Immature natural killer cell (primary cell): Measurements from ENCODE around the gene NAA38. TPM values are rescaled to one million over a fixed set of nuclear protein-coding genes. Genes with fewer than 3 reads are reported as not detected.

Experiments used
- DNase-seq, 3 donors: peaks; one replicate each; pipeline ENCODE4 v3.0.0; 2022; ENCODE audit warnings: mixed read lengths in 1 of 3
- H3K27ac Mint-ChIP-seq, 6 donors: one replicate each; pipeline ENCODE4 v1.8.0; 2020; ENCODE audit warnings: mixed read lengths in 6 of 6, mild to moderate bottlenecking in 5 of 6, inconsistent platforms in 4 of 6, moderate library complexity in 3 of 6
- H3K27me3 Mint-ChIP-seq, 3 donors: one replicate each; pipeline ENCODE4 v1.8.0; 2020 to 2021; ENCODE audit warnings: low read depth in 3 of 3, mild to moderate bottlenecking in 3 of 3, mixed read lengths in 3 of 3, moderate library complexity in 3 of 3, inconsistent platforms in 1 of 3
- H3K36me3 Mint-ChIP-seq, 3 donors: one replicate each; pipeline ENCODE4 v1.8.0; 2020; ENCODE audit warnings: mixed read lengths in 3 of 3, inconsistent platforms in 2 of 3, mild to moderate bottlenecking in 2 of 3
- H3K4me1 Mint-ChIP-seq, 2 donors: one replicate each; pipeline ENCODE4 v1.8.0; 2020; ENCODE audit warnings: inconsistent platforms in 2 of 2, mild to moderate bottlenecking in 2 of 2, mixed read lengths in 2 of 2, moderate library complexity in 1 of 2
- H3K4me3 Mint-ChIP-seq, 5 donors: one replicate each; pipeline ENCODE4 v1.8.0; 2020; ENCODE audit warnings: mild to moderate bottlenecking in 5 of 5, mixed read lengths in 5 of 5, inconsistent platforms in 3 of 5, moderate library complexity in 3 of 5
- H3K9me3 Mint-ChIP-seq, 6 donors: one replicate each; pipeline ENCODE4 v1.8.0; 2020; ENCODE audit warnings: mild to moderate bottlenecking in 6 of 6, mixed read lengths in 6 of 6, inconsistent platforms in 4 of 6, moderate library complexity in 3 of 6
- polyA plus RNA-seq, 3 donors: library from polyadenylated mRNA; unstranded; fragments of 300-500 nt; fragmentation: Illumina TruSeq; gene quantifications; one replicate each; pipeline ENCODE4 v1.2.3, GENCODE V29; 2021

Gene NAA38, protein sequence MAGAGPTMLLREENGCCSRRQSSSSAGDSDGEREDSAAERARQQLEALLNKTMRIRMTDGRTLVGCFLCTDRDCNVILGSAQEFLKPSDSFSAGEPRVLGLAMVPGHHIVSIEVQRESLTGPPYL
- polyA plus RNA-seq, result 100 to 1,000 TPM; 131 to 346 (median 177) TPM

DNA sequence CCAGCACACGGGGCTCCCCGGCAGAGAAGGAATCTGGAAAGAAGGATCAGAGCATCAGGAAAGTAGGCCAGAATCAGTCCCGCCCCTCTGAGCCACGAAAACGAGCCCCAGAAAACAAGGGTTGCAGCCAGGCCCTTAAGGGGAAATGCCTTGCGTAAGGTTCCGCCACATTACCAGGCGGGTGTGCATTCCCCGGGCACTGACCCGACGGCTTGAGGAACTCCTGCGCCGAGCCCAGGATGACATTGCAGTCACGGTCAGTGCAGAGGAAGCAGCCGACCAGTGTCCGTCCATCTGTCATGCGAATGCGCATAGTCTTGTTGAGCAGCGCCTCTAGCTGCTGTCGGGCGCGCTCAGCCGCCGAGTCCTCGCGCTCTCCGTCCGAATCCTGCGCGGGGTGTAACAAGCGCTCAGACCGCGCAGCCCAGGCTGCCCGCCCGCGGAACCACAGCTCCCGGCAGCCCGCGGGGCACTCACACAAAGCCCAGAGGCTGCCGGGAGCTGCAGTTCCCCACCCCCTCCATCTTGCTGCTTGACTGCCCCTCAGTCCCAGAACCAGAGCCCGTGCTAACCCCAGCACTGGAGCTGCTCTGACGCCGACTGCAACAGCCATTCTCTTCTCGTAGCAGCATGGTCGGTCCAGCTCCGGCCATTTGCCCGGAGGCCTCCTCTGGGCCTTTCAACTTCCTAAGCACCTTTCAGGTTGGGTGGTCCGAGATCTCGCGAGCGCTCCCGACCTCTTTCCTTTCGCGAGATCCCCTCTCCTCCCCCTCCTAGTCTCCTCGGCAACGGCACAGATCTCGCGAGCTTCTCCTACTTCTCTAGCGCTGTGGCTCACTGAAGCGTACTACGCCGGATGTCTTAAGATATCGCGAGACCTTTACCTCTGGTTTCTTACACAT is at the start of gene NAA38:
NAA38 (minus strand) TSS at position 749 of the 902 bp plus-strand sequence; CDS start at position 653, 96 bp downstream.
- H3K27ac Mint-ChIP-seq, result no peak within 1 kb of the TSS
- H3K36me3 Mint-ChIP-seq, result peaks cover 0 to 4% (median 0%) of the 10 kb centered on the region in 3 donors
- DNase-seq, result peak; percentile 97 to 98 (median 98)

DNA sequence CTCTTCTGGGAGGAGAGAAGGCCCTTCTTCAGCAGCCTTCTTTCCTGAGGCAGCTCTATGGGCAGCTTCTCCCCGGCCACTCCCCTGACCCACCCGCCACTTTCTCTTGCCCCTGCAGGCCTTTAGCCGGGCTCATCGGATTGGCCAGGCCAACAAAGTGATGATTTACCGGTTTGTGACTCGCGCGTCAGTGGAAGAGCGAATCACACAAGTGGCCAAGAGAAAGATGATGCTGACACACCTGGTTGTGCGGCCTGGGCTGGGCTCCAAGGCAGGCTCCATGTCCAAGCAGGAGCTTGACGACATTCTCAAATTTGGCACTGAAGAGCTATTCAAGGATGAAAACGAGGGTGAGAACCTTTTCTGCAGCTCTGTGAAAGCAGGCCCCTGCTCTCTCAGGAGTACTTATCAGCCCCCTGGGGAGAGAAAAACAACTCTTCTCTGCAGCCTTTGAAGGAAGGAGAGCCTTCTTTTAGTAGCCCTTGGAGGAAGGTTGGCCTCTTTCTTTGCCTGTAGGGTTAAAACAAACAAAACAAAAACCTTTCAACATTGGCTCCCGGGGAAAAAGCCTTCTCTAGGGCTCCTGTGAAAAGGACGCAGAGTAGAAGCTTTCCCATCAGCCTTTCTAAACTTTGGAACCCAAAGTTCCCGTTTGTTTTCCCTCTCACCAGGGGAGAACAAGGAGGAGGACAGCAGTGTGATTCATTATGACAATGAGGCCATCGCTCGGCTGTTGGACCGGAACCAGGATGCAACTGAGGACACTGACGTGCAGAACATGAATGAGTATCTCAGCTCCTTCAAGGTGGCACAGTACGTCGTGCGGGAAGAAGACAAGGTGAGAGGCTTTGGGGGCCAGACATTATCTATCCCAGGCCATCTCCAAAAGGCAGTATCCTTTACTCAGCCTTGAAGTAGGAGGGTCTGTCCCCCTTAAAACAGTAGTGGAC is 46.1 kb upstream of the NAA38 start:
- Mint-ChIP-seq H3K27ac (peak overlapping the region in 1 of 6 donors; percentile 31), H3K36me3 (peaks cover 37 to 80% (median 41%) of the 10 kb centered on the region in 3 donors), H3K4me3 (no peak overlapping the region), H3K4me1 (no peaks in the 10 kb centered on the region), H3K27me3 (peaks cover 0 to 2% (median 2%) of the 10 kb centered on the region in 3 donors), H3K9me3 (peaks cover 0 to 2% (median 0%) of the 10 kb centered on the region in 6 donors)
- DNase-seq, result no peak

More for the DNA sequence above, at the start of gene NAA38:
- Mint-ChIP-seq H3K4me3 (no peak within 1 kb of the TSS), H3K4me1 (peaks cover 6% of the 10 kb centered on the region in 2 donors), H3K9me3 (no peaks in the 10 kb centered on the region), H3K27me3 (peaks cover 2 to 10% (median 5%) of the 10 kb centered on the region in 3 donors)

DNA sequence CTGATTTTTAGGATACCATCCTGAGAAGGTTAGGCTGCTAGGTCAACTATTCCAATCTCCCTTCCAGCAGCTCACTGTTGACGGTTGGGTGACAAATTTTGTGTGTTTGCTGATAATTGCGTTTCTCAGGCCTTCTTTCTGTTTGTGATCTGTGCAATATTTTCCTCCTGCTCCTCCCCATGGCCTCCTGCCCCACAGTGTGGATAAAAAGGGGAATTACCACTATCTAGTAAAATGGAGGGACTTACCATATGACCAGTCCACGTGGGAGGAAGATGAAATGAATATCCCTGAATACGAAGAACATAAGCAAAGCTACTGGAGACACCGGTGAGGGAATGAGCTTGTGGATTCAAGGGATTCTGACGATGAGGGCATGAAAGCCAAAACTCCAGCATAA is 40.4 kb upstream of the NAA38 start:
- H3K36me3 Mint-ChIP-seq, result peaks cover 40 to 77% (median 48%) of the 10 kb centered on the region in 3 donors
- no peaks in the 10 kb centered on the region for H3K9me3 Mint-ChIP-seq
- peak; percentile 27 to 36 (median 28) for DNase-seq
- no peaks in the 10 kb centered on the region for H3K27me3 Mint-ChIP-seq
- no peak overlapping the region for H3K4me3 Mint-ChIP-seq
- peaks cover 5 to 6% of the 10 kb centered on the region in 2 donors for H3K4me1 Mint-ChIP-seq
- peak overlapping the region in 5 of 6 donors; percentile 22 to 68 (median 40) for H3K27ac Mint-ChIP-seq

DNA sequence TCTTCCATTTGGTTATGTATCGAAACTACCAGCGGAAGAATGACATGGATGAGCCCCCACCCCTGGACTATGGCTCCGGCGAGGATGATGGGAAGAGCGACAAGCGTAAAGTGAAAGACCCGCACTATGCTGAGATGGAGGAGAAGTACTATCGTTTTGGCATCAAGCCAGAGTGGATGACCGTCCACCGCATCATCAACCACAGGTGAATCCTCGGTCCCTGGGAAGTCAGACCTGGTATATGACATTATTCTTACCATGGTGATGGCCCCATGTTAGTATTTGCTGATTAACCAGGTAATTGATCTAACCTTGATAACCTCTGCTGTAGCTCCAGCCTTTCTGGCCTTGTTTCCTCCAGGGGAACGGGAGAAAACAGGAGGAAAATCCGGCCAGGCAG is 39.7 kb upstream of the NAA38 start:
- peaks cover 40 to 74% (median 44%) of the 10 kb centered on the region in 3 donors for H3K36me3 Mint-ChIP-seq
- H3K9me3 Mint-ChIP-seq, result no peaks in the 10 kb centered on the region
- H3K4me3 Mint-ChIP-seq, result no peak overlapping the region
- peak overlapping the region in 1 of 6 donors; percentile 68 for H3K27ac Mint-ChIP-seq
- no peak for DNase-seq
- peaks cover 5 to 6% of the 10 kb centered on the region in 2 donors for H3K4me1 Mint-ChIP-seq
- H3K27me3 Mint-ChIP-seq, result no peaks in the 10 kb centered on the region

DNA sequence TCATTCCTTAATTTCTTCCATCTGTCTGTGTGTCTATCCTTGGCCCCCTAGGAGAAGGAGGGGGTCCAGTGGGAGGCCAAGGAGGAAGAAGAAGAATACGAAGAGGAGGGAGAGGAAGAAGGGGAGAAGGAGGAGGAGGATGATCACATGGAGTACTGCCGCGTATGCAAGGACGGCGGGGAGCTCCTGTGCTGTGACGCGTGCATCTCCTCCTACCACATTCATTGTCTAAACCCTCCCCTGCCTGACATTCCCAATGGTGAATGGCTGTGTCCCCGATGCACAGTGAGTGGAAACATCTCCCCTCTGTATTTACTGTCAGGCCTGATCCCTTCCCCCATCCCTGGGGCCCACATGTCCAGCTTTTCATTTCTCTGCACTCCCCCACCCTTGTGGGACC is 37.5 kb upstream of the NAA38 start:
- Mint-ChIP-seq H3K4me3 (no peak overlapping the region), H3K9me3 (no peaks in the 10 kb centered on the region), H3K4me1 (peaks cover 6 to 8% of the 10 kb centered on the region in 2 donors), H3K36me3 (peaks cover 34 to 65% (median 35%) of the 10 kb centered on the region in 3 donors), H3K27ac (peak overlapping the region in 1 of 6 donors; percentile 29), H3K27me3 (no peaks in the 10 kb centered on the region)
- DNase-seq, result no peak

DNA sequence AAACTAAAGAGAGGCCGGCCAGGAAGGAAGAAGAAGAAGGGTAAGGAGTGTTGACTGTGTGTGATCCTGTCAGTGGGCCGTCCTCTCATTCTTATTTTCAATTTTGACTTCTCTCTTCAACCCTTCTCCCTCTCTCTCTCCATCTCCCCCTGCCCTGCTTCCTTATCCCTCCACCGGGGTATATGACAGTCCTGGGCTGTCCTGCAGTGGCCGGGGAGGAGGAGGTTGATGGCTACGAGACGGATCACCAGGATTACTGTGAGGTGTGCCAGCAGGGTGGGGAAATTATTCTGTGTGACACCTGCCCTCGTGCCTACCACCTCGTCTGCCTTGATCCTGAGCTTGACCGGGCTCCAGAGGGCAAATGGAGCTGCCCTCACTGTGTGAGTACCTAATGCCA is 36.9 kb upstream of the NAA38 start:
- Mint-ChIP-seq H3K36me3 (peaks cover 29 to 58% (median 31%) of the 10 kb centered on the region in 3 donors), H3K27me3 (peaks cover 0 to 2% (median 0%) of the 10 kb centered on the region in 3 donors), H3K27ac (no peak overlapping the region), H3K4me3 (no peak overlapping the region), H3K4me1 (peaks cover 6 to 10% of the 10 kb centered on the region in 2 donors), H3K9me3 (no peaks in the 10 kb centered on the region)
- DNase-seq, result no peak

DNA sequence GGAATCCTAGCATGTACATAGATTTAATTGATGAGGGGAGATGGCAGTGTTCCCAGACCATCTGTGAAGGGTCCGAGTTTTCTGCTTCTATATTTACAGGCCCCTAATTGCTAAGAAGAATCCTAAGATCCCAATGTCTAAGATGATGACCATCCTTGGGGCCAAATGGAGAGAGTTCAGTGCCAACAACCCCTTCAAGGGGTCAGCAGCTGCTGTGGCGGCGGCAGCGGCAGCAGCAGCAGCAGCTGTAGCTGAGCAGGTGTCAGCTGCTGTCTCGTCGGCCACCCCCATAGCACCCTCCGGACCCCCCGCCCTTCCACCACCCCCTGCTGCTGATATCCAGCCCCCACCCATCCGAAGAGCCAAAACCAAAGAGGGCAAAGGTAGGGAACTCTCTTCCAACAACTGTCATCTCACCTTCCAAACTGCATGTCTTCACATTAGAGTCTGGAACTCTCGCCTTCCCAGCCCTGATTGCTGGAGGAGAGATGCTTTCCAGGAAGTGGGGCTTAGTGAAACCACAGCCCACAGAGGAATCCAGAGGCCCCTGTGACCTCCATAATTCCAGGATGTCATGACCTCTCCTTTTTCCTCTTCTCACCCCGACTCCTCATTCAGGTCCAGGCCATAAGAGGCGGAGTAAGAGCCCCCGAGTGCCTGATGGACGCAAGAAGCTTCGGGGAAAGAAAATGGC is 36.0 kb upstream of the NAA38 start:
- H3K27ac Mint-ChIP-seq, result no peak overlapping the region
- peaks cover 26 to 51% (median 27%) of the 10 kb centered on the region in 3 donors for H3K36me3 Mint-ChIP-seq
- H3K27me3 Mint-ChIP-seq, result peaks cover 0 to 2% (median 0%) of the 10 kb centered on the region in 3 donors
- H3K4me1 Mint-ChIP-seq, result peaks cover 6 to 11% of the 10 kb centered on the region in 2 donors
- DNase-seq, result no peak
- H3K4me3 Mint-ChIP-seq, result no peak overlapping the region
- no peaks in the 10 kb centered on the region for H3K9me3 Mint-ChIP-seq

DNA sequence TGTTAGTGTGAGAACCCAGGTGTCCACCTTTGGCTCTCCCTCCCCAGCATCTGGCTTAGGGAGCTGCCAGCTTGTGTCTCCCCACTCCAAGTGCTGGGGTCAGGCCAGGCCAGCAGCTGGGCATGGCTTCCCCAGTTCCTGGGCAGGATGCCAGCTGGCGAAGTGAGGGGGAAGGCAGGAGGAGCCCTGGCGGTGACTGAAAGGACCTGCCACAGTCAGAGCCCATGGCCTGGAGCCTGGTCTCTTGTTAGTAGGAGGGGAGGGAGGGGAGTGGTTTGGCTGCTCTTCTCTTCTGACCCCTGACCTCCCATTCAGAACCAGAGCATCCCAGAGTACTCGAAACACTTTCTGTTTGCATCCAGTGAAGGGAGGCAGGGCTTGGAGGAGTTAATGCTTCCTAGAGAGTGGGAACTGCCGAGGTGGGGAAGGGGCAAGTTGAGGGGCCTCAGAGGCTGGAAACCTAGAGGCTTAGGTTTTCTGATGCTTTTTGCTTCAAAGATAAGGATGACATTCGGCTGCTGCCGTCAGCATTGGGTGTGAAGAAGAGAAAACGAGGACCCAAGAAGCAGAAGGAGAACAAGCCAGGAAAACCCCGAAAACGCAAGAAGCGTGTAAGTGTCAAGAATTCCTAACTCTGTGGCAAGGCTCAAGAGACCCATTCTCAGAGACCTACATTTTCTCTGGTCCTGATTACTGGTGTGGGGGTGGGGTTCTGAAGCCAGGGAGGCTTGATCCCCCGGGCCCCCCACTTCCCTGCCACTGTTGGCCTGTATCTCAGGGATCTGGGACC is 32.0 kb upstream of the NAA38 start:
- H3K36me3 Mint-ChIP-seq, result peaks cover under 1 to 22% (median 4%) of the 10 kb centered on the region in 3 donors
- DNase-seq, result no peak
- peaks cover 0 to 7% of the 10 kb centered on the region in 2 donors for H3K4me1 Mint-ChIP-seq
- peaks cover 2 to 15% (median 4%) of the 10 kb centered on the region in 3 donors for H3K27me3 Mint-ChIP-seq
- H3K9me3 Mint-ChIP-seq, result peaks cover 0 to 2% (median 0%) of the 10 kb centered on the region in 6 donors
- H3K4me3 Mint-ChIP-seq, result no peak overlapping the region
- peak overlapping the region in 4 of 6 donors; percentile 21 to 78 (median 32) for H3K27ac Mint-ChIP-seq

DNA sequence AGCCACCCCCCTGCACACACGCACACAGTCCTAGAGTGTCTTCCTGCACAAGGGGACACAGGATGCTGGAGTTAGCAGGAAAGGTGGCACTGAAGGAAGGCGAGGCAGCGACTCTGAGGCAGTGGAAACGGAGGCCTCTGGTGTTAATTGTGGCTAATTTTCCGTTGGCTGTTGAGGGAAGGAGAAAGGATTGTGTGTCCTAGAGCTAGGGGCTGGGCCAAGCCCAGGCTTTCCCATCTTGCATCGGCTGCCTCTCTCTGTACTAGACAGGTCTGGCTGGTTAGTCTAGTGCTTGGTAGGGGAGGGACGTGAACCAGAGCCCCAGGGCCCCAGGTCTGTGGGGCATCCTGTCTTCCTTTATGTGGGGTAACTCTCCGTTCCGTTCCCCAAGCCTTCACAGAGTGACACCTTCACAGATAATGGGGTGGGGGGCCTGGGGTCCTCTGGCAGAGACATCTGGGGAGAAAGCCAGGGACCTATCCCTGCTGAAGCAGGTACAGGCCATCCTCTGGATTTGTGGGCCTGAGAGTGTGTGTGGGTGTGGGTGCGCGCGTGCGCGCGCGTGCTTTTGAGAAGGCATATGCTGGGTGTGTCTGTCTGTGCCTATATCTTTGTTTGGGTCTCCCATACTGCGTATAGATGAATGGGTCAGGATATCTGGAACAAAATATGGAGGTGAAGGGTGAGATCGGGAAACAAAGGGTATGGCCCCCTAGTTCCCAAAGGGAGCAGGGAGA is 31.0 kb upstream of the NAA38 start, which contains the start of gene CHD3:
CHD3 (plus strand) TSS at position 606 of the 737 bp plus-strand sequence. CDS start 212 bp downstream, outside the sequence.
- Mint-ChIP-seq H3K9me3 (peaks cover 0 to 2% (median 0%) of the 10 kb centered on the region in 6 donors), H3K4me3 (no peak within 1 kb of the TSS), H3K36me3 (peaks cover 0 to 13% (median 4%) of the 10 kb centered on the region in 3 donors), H3K4me1 (peaks cover 7 to 12% of the 10 kb centered on the region in 2 donors), H3K27ac (peak within 1 kb of the TSS in 4 of 6 donors; percentile 21 to 78 (median 32)), H3K27me3 (peaks cover 5 to 19% (median 9%) of the 10 kb centered on the region in 3 donors)
- DNase-seq, result no peak

DNA sequence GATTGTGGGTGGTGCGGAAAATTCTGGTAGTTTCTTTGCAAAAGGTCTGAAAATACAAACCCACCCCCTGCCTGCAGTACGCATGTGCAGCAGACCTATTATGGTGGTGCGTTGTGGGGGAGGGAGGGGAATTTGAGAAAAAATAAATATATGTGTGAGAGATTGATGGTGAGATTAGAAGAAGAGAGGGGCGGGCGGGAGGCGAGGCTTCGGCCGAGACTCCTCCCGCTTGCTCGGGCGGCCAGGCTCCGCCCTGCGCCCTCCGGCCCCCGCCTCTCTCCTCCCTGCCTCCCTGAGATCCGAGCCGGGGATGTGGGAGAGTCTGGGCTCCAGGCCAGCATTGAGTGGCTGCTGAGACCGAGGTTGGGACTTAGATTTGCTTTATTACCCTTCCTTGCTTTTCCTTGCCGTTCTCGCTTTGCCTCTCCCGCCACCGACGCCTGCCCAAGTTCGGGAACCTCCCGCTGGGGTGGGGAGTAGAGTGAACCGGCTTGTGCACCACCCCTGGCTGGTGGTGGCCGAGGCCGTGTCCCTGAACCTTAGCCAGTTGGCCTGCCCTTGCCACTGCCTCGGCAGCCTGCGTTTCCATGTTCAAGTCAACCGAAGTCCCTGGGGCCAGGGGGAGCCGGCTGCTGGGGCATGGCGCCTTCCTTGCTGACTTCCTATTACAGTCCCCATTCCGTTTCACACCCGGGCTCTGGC is 30.3 kb upstream of the NAA38 start:
- Mint-ChIP-seq H3K9me3 (peaks cover 0 to 2% (median 0%) of the 10 kb centered on the region in 6 donors), H3K27me3 (peaks cover 5 to 19% (median 9%) of the 10 kb centered on the region in 3 donors), H3K27ac (no peak overlapping the region), H3K4me3 (no peak overlapping the region), H3K4me1 (peaks cover 7 to 12% of the 10 kb centered on the region in 2 donors), H3K36me3 (peaks cover 0 to 13% (median 4%) of the 10 kb centered on the region in 3 donors)
- DNase-seq, result peak; percentile 82 to 89 (median 86)

DNA sequence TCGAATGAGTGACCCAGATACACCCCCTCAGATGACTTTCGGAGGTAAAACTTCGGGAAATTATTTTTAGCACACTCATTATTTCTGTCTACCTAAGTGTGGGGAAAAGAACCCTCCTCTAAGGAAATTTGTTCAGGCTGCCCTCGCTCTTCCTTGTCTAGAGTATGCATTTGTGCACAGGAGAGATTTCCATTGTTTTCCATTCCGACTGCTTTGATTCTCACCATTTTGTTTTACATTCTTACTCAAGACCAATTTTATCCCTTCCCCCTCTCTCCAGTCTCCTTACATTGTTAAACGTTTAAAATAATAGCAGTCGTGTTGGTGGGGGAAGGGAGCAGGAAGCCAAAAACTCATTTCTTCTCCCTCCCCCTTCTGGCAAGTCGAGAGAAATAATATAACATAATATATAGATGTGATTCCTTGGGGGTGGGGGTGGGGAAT is 29.7 kb upstream of the NAA38 start:
- H3K27me3 Mint-ChIP-seq, result peaks cover 5 to 19% (median 9%) of the 10 kb centered on the region in 3 donors
- H3K27ac Mint-ChIP-seq, result no peak overlapping the region
- no peak overlapping the region for H3K4me3 Mint-ChIP-seq
- no peak for DNase-seq
- peaks cover 0 to 2% (median 0%) of the 10 kb centered on the region in 6 donors for H3K9me3 Mint-ChIP-seq
- peaks cover 0 to 11% (median 3%) of the 10 kb centered on the region in 3 donors for H3K36me3 Mint-ChIP-seq
- peaks cover 7 to 12% of the 10 kb centered on the region in 2 donors for H3K4me1 Mint-ChIP-seq
